HG02943 (cell line): ENCODE data around the gene XRN1.

ENCODE experiments used
- ATAC-seq: cut with Tn5 transposase; IDR thresholded peaks from one replicate; pipeline ENCODE4 v1.9.1; 2021; ENCODE audit warnings: mild to moderate bottlenecking, low read depth, moderate library complexity; ENCODE audit not compliant: unreplicated experiment

XRN1 gene

DNA sequence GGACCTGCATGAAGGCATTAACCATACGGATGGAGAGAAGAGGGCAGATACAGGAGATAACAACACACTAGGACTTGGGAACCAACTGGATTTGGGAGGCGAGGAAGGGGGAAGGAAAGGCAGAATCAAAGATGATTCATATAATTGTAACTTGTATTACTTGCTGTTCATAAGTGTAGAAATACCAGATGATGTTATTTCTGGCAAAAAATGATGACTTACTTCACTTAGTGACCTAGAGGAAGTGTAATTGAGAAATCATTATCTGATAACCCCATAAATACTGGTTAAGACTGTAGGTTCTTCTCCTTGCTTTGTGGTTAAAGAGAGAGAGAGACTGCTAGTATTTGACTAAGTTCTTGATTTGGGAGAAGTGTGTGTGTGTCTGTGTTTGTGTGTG, 172.0 kb downstream of the XRN1 start:
- no peak for ATAC-seq

DNA sequence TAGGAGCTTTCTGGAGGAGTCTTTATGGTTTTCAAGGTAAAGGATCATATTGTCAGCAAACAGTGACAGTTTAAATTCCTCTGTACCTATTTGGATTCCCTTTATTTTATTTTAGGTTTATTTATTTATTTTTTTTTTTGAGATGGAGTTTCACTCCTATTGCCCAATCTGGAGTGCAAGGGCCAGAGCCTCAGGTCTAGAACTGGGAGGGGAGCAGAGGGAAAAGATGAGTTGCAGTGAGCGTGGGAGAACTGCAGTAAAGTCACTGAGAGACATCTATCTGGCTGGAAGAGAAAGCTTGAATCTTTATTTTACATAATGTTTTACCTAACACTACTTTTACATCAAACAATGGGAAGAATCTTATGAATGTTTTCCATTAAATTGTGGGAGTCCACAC, 172.9 kb downstream of the XRN1 start:
- no peak for ATAC-seq

DNA sequence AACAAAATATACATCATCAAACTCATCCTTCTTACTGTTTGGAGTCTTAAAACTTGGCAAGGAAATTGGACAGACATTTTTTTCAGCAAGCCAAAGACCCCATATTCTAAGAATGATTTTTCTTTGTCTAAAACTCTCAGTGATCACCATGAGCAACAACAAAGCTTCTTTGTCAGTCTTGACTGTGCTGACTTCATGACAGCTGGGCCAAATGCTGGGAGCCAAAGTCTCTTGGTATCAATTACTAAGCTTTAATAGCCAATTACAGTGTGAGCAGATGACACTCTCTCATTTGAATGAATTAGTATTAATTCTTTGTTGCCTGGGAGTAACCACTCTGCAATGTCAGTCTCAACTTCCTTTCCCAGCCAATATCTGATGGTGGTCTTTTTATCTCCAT, 174.3 kb downstream of the XRN1 start:
- ATAC-seq = no peak

DNA sequence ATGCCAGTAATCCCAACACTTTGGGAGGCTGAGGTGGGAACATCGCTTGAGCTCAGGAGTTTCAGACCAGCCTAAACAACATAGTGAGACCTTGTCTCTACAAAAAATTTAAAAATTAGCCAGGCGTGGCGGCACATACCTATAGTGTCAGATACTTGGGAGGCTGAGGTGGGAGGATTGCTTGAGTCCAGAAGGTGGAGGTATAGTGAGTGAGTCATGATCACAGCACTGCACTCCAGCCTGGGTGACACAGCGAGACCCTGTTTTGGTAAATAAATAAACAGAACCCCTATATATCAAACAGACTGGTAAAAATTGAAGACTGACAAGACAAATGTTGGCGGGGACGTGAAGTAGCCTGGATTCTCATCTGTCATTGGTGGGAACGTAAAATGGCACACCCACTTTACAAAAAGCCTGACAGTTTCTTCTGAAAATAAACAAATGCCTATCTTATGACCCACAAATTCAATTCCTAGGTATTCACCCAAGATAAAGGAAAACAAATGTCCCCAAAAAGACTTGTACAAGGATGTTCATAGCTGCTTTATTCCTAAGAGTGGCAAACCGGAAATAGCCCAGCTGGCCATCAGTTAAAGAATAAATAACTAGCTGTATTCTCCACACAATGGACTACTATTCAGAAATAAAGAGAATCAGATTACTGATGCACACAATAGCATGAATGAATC, 175.5 kb downstream of the XRN1 start:
- no peak for ATAC-seq

DNA sequence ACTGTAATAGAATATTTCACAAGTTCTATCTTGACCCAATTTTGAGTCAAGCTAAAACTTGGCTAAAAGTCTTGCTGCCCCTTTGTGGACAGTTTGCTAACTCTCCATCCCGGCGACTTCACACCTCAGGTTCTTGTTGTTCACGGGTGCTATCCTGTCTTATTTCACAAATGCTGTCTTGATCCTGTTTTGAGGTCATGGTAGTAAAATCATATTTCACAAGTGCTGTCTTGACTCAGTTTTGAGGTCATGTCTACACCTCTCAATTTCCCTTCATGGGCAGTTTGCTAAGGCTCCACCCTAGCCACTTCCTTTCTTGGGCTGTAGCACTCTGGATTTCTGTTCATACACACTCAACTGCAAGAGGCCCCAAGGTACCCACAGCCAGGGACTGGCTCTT, 177.4 kb downstream of the XRN1 start:
- no peak for ATAC-seq

DNA sequence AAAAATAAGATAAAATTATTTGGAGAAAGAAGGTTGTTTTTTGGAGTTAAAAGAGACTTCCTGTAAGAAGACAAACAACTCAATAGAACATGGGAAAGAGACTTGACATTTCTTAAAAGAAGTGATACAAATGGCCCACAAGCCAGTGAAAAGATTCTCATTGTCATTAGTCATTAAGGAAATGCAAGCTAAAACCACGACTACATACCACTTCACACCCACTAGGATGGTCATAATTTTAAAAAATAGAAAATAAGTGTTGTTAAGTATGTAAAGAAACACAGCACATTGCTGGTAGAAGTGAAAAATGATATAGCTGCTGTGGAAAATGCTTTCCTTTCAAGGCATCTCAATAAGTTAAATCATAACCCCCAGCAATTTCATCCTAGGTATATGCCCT, 178.1 kb downstream of the XRN1 start:
- ATAC-seq = no peak

DNA sequence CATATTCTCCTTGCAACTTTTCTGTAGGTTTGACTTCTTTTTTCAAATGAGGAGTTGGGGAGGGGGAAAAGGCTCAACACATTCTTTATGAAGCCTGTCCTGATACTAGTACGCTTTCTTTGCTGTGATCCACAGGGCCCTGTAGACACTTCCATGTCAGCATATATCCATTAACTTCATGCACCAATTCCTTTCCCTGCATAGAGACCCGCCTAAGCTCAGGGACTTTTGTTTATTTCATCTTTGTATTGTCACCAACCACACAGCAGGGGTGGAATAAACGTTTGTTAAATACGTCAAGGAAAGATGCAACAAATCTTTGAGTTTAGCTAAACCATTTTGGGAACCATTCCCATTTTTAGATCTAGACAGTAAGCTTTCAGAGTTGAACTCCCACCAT, 179.4 kb downstream of the XRN1 start:
- ATAC-seq = no peak

DNA sequence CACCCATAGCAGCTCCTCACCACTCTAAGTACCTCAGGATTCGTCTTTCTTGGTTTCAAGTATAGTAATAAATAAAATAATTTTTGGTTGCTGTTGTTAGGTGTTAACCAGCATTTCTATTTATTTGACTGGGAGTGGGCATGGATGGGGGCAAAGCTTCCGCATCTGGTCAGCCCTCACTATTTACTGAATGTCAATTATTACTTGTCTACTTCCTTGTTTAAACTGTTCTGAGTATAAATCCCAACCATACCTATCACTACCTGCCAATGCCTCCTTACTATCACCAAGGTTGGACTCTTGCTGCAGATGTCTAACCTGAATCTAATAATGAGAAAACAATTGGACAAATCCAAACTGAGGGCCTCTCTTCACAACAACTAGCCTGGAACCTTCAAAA, 180.6 kb downstream of the XRN1 start:
- no peak for ATAC-seq

DNA sequence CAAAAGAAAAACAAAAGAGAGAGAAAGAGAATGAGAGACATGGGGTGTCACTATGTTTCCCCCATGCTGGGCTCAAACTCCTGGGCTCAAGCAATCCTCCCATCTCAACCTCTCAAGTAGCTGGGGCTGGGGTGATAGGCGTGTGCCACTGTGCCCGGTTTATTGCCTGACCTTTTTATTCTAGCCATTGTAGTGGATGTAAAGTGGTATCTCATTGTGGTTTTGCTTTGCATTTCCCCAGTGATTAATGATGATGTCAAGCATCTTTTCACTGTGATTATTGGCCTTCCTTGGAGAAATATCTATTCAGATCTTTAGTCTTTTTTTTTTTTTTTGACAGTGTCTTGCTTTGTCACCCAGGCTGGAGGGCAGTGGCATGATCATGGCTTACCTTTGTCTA, 184.7 kb downstream of the XRN1 start:
- ATAC-seq = no peak

DNA sequence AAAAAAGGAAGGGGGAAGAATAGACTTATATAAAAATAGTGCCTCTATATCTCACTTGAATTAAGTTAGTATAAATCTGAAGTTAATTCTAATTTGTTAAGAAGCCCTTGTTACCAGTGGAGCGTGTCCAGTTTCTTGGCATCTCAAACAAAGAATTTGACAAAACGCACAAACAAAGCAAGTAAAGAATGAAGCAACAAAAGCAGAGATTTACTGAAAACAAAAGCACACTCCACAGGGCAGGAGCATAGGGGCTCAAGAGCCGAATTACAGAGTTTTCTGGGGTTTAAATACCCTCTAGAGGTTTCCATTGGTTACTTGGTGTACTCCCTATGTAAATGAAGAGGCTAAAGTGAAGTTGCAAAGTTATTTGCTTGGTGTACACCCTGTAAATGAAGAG, 188.5 kb downstream of the XRN1 start:
- no peak for ATAC-seq

DNA sequence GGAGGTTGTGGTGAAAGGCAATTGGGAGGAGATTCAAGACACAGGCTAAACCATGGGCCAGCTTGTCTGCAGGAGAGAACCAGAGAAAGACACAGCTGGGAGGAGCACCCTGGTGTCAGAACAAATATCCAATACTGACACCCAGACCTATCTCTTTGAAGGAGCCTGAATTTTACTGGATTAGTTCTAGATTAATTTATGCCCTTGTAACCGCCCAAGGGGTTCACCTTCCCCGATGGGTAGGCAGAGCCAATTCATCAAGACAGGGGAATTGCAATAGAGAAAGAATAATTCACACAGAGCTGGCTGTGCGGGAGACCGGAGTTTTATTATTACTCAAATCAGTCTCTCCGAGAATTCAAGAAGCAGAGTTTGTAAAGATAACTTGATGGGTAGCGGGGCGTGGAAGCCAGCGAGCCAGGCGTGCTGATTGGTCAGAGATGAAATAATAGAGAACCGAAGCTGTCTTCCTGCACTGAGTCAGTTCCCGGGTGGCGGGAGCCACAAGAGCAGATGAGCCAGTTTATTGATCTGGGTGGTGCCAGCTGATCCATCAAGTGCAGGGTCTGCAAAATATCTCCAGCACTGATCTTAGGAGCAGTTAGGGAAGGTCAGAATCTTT, 191.0 kb downstream of the XRN1 start:
- ATAC-seq = no peak
